Measurements from ENCODE around the gene ZNF532. TPM values are rescaled to one million over a fixed set of nuclear protein-coding genes. Genes with fewer than 3 reads are reported as not detected.

The ZNF532 gene
- total RNA-seq, 4 donors from 2014 or later, result 3.9 to 188 (median 12.7) TPM

- TF ChIP-seq POLR2A (IDR thresholded peaks at IDR 0.05) (no peak), CTCF (IDR thresholded peaks at IDR 0.05) (no peak)
- Histone ChIP-seq H3K9me3 (no peaks in the 10 kb centered on the region), H3K4me1 (no peaks in the 10 kb centered on the region), H3K4me3 (no peak overlapping the region), H3K27me3 (no peaks in the 10 kb centered on the region), H3K27ac (no peak overlapping the region), H3K36me3 (peaks cover 0 to 14% (median 0%) of the 10 kb centered on the region in 3 donors)
- no peak for DNase-seq
Observed at GRCh38 chr18:58978916-58979315, 114.2 kb downstream of the ZNF532 start.

GRCh38 chr18:58979615-58980014 is 114.9 kb downstream of the ZNF532 start:
- peaks cover 0 to 15% (median 0%) of the 10 kb centered on the region in 3 donors for H3K36me3 ChIP-seq
- H3K27ac ChIP-seq, result no peak overlapping the region
- H3K4me3 ChIP-seq, result no peak overlapping the region
- TF ChIP-seq CTCF (IDR thresholded peaks at IDR 0.05) (no peak), POLR2A (IDR thresholded peaks at IDR 0.05) (no peak)
- H3K27me3 ChIP-seq, result no peaks in the 10 kb centered on the region
- H3K4me1 ChIP-seq, result no peaks in the 10 kb centered on the region
- no peaks in the 10 kb centered on the region for H3K9me3 ChIP-seq
- DNase-seq, result no peak

- DNase-seq, result no peak
- Histone ChIP-seq H3K4me1 (no peaks in the 10 kb centered on the region), H3K27ac (no peak overlapping the region), H3K4me3 (no peak overlapping the region), H3K36me3 (peaks cover 0 to 15% (median 0%) of the 10 kb centered on the region in 3 donors), H3K27me3 (no peaks in the 10 kb centered on the region), H3K9me3 (no peaks in the 10 kb centered on the region)
- TF ChIP-seq CTCF (IDR thresholded peaks at IDR 0.05) (no peak), POLR2A (IDR thresholded peaks at IDR 0.05) (no peak)
Observed at GRCh38 chr18:58980991-58981390, 116.3 kb downstream of the ZNF532 start.

GRCh38 chr18:58983260-58984155 is 118.8 kb downstream of the ZNF532 start:
- H3K27ac ChIP-seq, result no peak overlapping the region
- TF ChIP-seq POLR2A (IDR thresholded peaks at IDR 0.05), result no peak
- no peak for TF ChIP-seq CTCF (IDR thresholded peaks at IDR 0.05)
- no peak overlapping the region for H3K4me3 ChIP-seq
- DNase-seq, result no peak
- H3K27me3 ChIP-seq, result no peaks in the 10 kb centered on the region
- H3K9me3 ChIP-seq, result no peaks in the 10 kb centered on the region
- peaks cover 0 to 15% (median 0%) of the 10 kb centered on the region in 3 donors for H3K36me3 ChIP-seq
- no peaks in the 10 kb centered on the region for H3K4me1 ChIP-seq

- Histone ChIP-seq H3K9me3 (no peaks in the 10 kb centered on the region), H3K4me1 (peaks cover 0 to 6% (median 0%) of the 10 kb centered on the region in 4 donors), H3K36me3 (peaks cover 0 to 4% (median 0%) of the 10 kb centered on the region in 3 donors), H3K27me3 (no peaks in the 10 kb centered on the region), H3K27ac (no peak overlapping the region), H3K4me3 (no peak overlapping the region)
- DNase-seq, result no peak
- TF ChIP-seq POLR2A (IDR thresholded peaks at IDR 0.05) (no peak), CTCF (IDR thresholded peaks at IDR 0.05) (no peak)
Observed at GRCh38 chr18:58988600-58988999, 123.9 kb downstream of the ZNF532 start.

All from Peyer's patch (tissue), 4 donors.